Suprapubic skin (tissue), 4 donors: ENCODE data around the gene SMAD5.

ENCODE experiments used
- POLR2A ChIP-seq, 2 donors: fragments of 450-650 bp; IDR thresholded peaks; one replicate each; pipeline ENCODE4 v1.6.1; 2017; ENCODE audit warnings: antibody characterized with exemption in 2 of 2, mild to moderate bottlenecking in 2 of 2, moderate library complexity in 2 of 2
- POLR2AphosphoS5 ChIP-seq, 3 donors: sonication (generic); formaldehyde crosslinking; IDR thresholded peaks; one replicate each; pipeline ENCODE4 v1.6.1; 2017; ENCODE audit warnings: antibody characterized with exemption in 3 of 3
- TF ChIP-seq, protein P1 (sequence below), 2 donors: fragments of 200-600 bp in 1 of 2; fragments of 450-650 bp in 1 of 2; sonication (generic) in 1 of 2; IDR thresholded peaks; one replicate each; pipeline ENCODE4 v1.5.1; 2016 to 2019; ENCODE audit warnings: antibody characterized with exemption in 2 of 2, mild to moderate bottlenecking in 1 of 2, moderate library complexity in 1 of 2

DNA sequence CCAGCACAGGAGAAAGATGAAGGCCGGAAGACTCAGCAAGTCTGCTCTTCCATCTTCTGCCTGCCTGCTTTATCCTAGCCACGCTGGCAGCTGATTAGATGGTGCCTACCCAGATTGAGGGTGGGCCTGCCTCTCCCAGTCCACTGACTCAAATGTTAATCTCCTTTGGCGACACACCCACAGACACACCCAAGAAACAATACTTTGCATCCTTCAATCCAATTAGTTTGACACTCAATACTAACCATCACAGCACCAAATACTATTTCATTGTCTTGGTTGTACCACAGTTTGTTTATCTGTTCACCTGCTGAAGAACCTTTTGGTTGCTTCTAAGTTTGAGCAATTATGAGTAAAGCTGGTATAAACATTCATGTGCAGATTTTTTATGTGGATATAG lies 36.6 kb downstream of the SMAD5 start:
- TF ChIP-seq, protein P1, sequence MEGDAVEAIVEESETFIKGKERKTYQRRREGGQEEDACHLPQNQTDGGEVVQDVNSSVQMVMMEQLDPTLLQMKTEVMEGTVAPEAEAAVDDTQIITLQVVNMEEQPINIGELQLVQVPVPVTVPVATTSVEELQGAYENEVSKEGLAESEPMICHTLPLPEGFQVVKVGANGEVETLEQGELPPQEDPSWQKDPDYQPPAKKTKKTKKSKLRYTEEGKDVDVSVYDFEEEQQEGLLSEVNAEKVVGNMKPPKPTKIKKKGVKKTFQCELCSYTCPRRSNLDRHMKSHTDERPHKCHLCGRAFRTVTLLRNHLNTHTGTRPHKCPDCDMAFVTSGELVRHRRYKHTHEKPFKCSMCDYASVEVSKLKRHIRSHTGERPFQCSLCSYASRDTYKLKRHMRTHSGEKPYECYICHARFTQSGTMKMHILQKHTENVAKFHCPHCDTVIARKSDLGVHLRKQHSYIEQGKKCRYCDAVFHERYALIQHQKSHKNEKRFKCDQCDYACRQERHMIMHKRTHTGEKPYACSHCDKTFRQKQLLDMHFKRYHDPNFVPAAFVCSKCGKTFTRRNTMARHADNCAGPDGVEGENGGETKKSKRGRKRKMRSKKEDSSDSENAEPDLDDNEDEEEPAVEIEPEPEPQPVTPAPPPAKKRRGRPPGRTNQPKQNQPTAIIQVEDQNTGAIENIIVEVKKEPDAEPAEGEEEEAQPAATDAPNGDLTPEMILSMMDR (IDR thresholded peaks at IDR 0.05), result no peak
- TF ChIP-seq POLR2A (IDR thresholded peaks at IDR 0.05) (no peak), POLR2AphosphoS5 (IDR thresholded peaks at IDR 0.05) (no peak)
